ENCODE data around the gene HBE1. TPM values are rescaled to one million over a fixed set of nuclear protein-coding genes. Genes with fewer than 3 reads are reported as not detected.

Gene HBE1
- total RNA-seq, 2 donors from 2014 or later = not detected

- Mint-ChIP-seq H3K9me3 (peaks cover 3% of the 10 kb centered on the region), H3K36me3 (no peaks in the 10 kb centered on the region), H3K4me1 (ENCODE audit: low read depth in 2 of 2) (no peaks in the 10 kb centered on the region), H3K27me3 (no peaks in the 10 kb centered on the region), H3K4me3 (no peak overlapping the region), H3K27ac (no peak overlapping the region)
- ATAC-seq = no peak
- DNase-seq (ENCODE audit: low spot score) = no peak
Measured at GRCh38 chr11:5291207-5291838, 21.6 kb upstream of the HBE1 start.

GRCh38 chr11:5290106-5290505, 20.4 kb upstream of the HBE1 start:
- Mint-ChIP-seq H3K36me3 (no peaks in the 10 kb centered on the region), H3K4me1 (ENCODE audit: low read depth in 2 of 2) (no peaks in the 10 kb centered on the region), H3K27me3 (no peaks in the 10 kb centered on the region), H3K27ac (no peak overlapping the region), H3K4me3 (no peak overlapping the region), H3K9me3 (peaks cover 3% of the 10 kb centered on the region)
- DNase-seq (ENCODE audit: low spot score) (no peak), ATAC-seq (no peak)

GRCh38 chr11:5289696-5290095, 20.0 kb upstream of the HBE1 start:
- no peak overlapping the region for H3K4me3 Mint-ChIP-seq
- ATAC-seq = no peak
- H3K27ac Mint-ChIP-seq = no peak overlapping the region

GRCh38 chr11:5288906-5289550, 19.3 kb upstream of the HBE1 start:
- no peak overlapping the region for H3K4me3 Mint-ChIP-seq

More at GRCh38 chr11:5289696-5290095, 20.0 kb upstream of the HBE1 start:
- H3K27me3 Mint-ChIP-seq = no peaks in the 10 kb centered on the region
- no peaks in the 10 kb centered on the region for H3K36me3 Mint-ChIP-seq
- H3K4me1 Mint-ChIP-seq (ENCODE audit: low read depth in 2 of 2) = no peaks in the 10 kb centered on the region
- no peak for DNase-seq (ENCODE audit: low spot score)
- H3K9me3 Mint-ChIP-seq = peaks cover 3% of the 10 kb centered on the region

GRCh38 chr11:5288108-5288905, 18.6 kb upstream of the HBE1 start:
- H3K27me3 Mint-ChIP-seq = no peaks in the 10 kb centered on the region
- DNase-seq (ENCODE audit: low spot score) (no peak), ATAC-seq (no peak)
- H3K4me3 Mint-ChIP-seq = no peak overlapping the region
- no peaks in the 10 kb centered on the region for H3K36me3 Mint-ChIP-seq
- H3K4me1 Mint-ChIP-seq (ENCODE audit: low read depth in 2 of 2) = no peaks in the 10 kb centered on the region
- H3K27ac Mint-ChIP-seq = no peak overlapping the region
- peaks cover 3% of the 10 kb centered on the region for H3K9me3 Mint-ChIP-seq

More at GRCh38 chr11:5288906-5289550, 19.3 kb upstream of the HBE1 start:
- no peak overlapping the region for H3K27ac Mint-ChIP-seq
- no peaks in the 10 kb centered on the region for H3K4me1 Mint-ChIP-seq (ENCODE audit: low read depth in 2 of 2)
- DNase-seq (ENCODE audit: low spot score) (no peak), ATAC-seq (no peak)
- no peaks in the 10 kb centered on the region for H3K36me3 Mint-ChIP-seq
- peaks cover 3% of the 10 kb centered on the region for H3K9me3 Mint-ChIP-seq
- H3K27me3 Mint-ChIP-seq = no peaks in the 10 kb centered on the region

GRCh38 chr11:5286901-5287300, 17.2 kb upstream of the HBE1 start:
- Mint-ChIP-seq H3K27me3 (no peaks in the 10 kb centered on the region), H3K27ac (no peak overlapping the region), H3K36me3 (no peaks in the 10 kb centered on the region), H3K4me1 (ENCODE audit: low read depth in 2 of 2) (no peaks in the 10 kb centered on the region), H3K4me3 (no peak overlapping the region), H3K9me3 (no peaks in the 10 kb centered on the region)
- ATAC-seq = no peak
- no peak for DNase-seq (ENCODE audit: low spot score)

- Mint-ChIP-seq H3K27ac (no peak overlapping the region), H3K9me3 (no peaks in the 10 kb centered on the region), H3K27me3 (no peaks in the 10 kb centered on the region), H3K4me1 (ENCODE audit: low read depth in 2 of 2) (no peaks in the 10 kb centered on the region), H3K4me3 (no peak overlapping the region), H3K36me3 (no peaks in the 10 kb centered on the region)
- DNase-seq (ENCODE audit: low spot score) = no peak
- ATAC-seq = no peak
Measured at GRCh38 chr11:5286351-5286750, 16.6 kb upstream of the HBE1 start.

GRCh38 chr11:5285703-5286340, 16.1 kb upstream of the HBE1 start:
- H3K27ac Mint-ChIP-seq = no peak overlapping the region
- no peaks in the 10 kb centered on the region for H3K27me3 Mint-ChIP-seq
- H3K9me3 Mint-ChIP-seq = no peaks in the 10 kb centered on the region
- ATAC-seq (no peak), DNase-seq (ENCODE audit: low spot score) (no peak)
- no peak overlapping the region for H3K4me3 Mint-ChIP-seq
- H3K4me1 Mint-ChIP-seq (ENCODE audit: low read depth in 2 of 2) = no peaks in the 10 kb centered on the region
- no peaks in the 10 kb centered on the region for H3K36me3 Mint-ChIP-seq

- H3K4me3 Mint-ChIP-seq = no peak overlapping the region
- H3K36me3 Mint-ChIP-seq = no peaks in the 10 kb centered on the region
- no peaks in the 10 kb centered on the region for H3K4me1 Mint-ChIP-seq (ENCODE audit: low read depth in 2 of 2)
- DNase-seq (ENCODE audit: low spot score) = no peak
- peaks cover 0 to 5% of the 10 kb centered on the region in 2 donors for H3K27me3 Mint-ChIP-seq
- H3K27ac Mint-ChIP-seq = no peak overlapping the region
- ATAC-seq = no peak
- H3K9me3 Mint-ChIP-seq = no peaks in the 10 kb centered on the region
Measured at GRCh38 chr11:5284637-5285036, 14.9 kb upstream of the HBE1 start.

GRCh38 chr11:5283882-5284281, 14.1 kb upstream of the HBE1 start:
- Mint-ChIP-seq H3K27ac (no peak overlapping the region), H3K9me3 (no peaks in the 10 kb centered on the region), H3K36me3 (no peaks in the 10 kb centered on the region), H3K4me3 (no peak overlapping the region), H3K4me1 (ENCODE audit: low read depth in 2 of 2) (no peaks in the 10 kb centered on the region), H3K27me3 (peaks cover 0 to 7% of the 10 kb centered on the region in 2 donors)
- ATAC-seq (no peak), DNase-seq (ENCODE audit: low spot score) (no peak)

GRCh38 chr11:5283086-5283485, 13.3 kb upstream of the HBE1 start:
- Mint-ChIP-seq H3K27me3 (peaks cover 0 to 7% of the 10 kb centered on the region in 2 donors), H3K27ac (no peak overlapping the region), H3K36me3 (no peaks in the 10 kb centered on the region), H3K4me1 (ENCODE audit: low read depth in 2 of 2) (no peaks in the 10 kb centered on the region), H3K4me3 (no peak overlapping the region), H3K9me3 (no peaks in the 10 kb centered on the region)
- ATAC-seq = no peak
- no peak for DNase-seq (ENCODE audit: low spot score)

- peaks cover 0 to 7% of the 10 kb centered on the region in 2 donors for H3K27me3 Mint-ChIP-seq
- no peaks in the 10 kb centered on the region for H3K36me3 Mint-ChIP-seq
- H3K4me1 Mint-ChIP-seq (ENCODE audit: low read depth in 2 of 2) = no peaks in the 10 kb centered on the region
- ATAC-seq (no peak), DNase-seq (ENCODE audit: low spot score) (no peak)
- no peaks in the 10 kb centered on the region for H3K9me3 Mint-ChIP-seq
- H3K4me3 Mint-ChIP-seq = no peak overlapping the region
- H3K27ac Mint-ChIP-seq = no peak overlapping the region
Measured at GRCh38 chr11:5282628-5283027, 12.9 kb upstream of the HBE1 start.

GRCh38 chr11:5281596-5281995, 11.9 kb upstream of the HBE1 start:
- Mint-ChIP-seq H3K4me3 (no peak overlapping the region), H3K27me3 (peaks cover 0 to 7% of the 10 kb centered on the region in 2 donors), H3K4me1 (ENCODE audit: low read depth in 2 of 2) (no peaks in the 10 kb centered on the region), H3K36me3 (no peaks in the 10 kb centered on the region), H3K27ac (no peak overlapping the region), H3K9me3 (no peaks in the 10 kb centered on the region)
- no peak for ATAC-seq
- DNase-seq (ENCODE audit: low spot score) = no peak
